D721Med (cell line): Measurements from ENCODE around the gene FGF14.

Source experiments
- DNase-seq: peaks from one replicate; pipeline ENCODE4 v3.0.0; 2011; ENCODE audit warnings: low spot score; ENCODE audit not compliant: insufficient read length
- FAIRE-seq: peaks from 2 replicates; lab custom pipeline; 2011; peaks lifted over from hg19 to GRCh38; lab: Jason Lieb, UNC
- CTCF ChIP-seq: IDR thresholded peaks from 2 replicates; pipeline ENCODE4 v1.5.1; 2012; ENCODE audit warnings: mild to moderate bottlenecking, control low read depth; ENCODE audit not compliant: insufficient read depth; ENCODE audit errors: missing control alignments

FGF14 gene

GRCh38 chr13:101706651-101707050, 695.2 kb downstream of the FGF14 start:
- FAIRE-seq (no peak), DNase-seq (no peak)
- no peak for TF ChIP-seq CTCF

- FAIRE-seq (no peak), DNase-seq (no peak)
- TF ChIP-seq CTCF, result no peak
These were observed 698.0 kb downstream of the FGF14 start for GRCh38 chr13:101703838-101704237.

GRCh38 chr13:101703081-101703480, 698.8 kb downstream of the FGF14 start:
- FAIRE-seq (no peak), DNase-seq (no peak)
- no peak for TF ChIP-seq CTCF

GRCh38 chr13:101700598-101700997, 701.2 kb downstream of the FGF14 start:
- TF ChIP-seq CTCF, result no peak
- no peak for FAIRE-seq
- DNase-seq, result no peak

- DNase-seq (no peak), FAIRE-seq (no peak)
- TF ChIP-seq CTCF, result no peak
These were observed 703.4 kb downstream of the FGF14 start for GRCh38 chr13:101698400-101698799.

- DNase-seq (no peak), FAIRE-seq (no peak)
- TF ChIP-seq CTCF, result no peak
These were observed 704.1 kb downstream of the FGF14 start for GRCh38 chr13:101697745-101698144.

- no peak for TF ChIP-seq CTCF
- FAIRE-seq (no peak), DNase-seq (no peak)
These were observed 705.9 kb downstream of the FGF14 start for GRCh38 chr13:101695870-101696516.
